ENCODE data around the gene SLC13A4. TPM values are rescaled to one million over a fixed set of nuclear protein-coding genes. Genes with fewer than 3 reads are reported as not detected.

The SLC13A4 gene
- total RNA-seq, 1 donor from 2014 or later = not detected

GRCh38 chr7:135768064-135768463, 40.1 kb upstream of the SLC13A4 start:
- H3K27me3 Mint-ChIP-seq (ENCODE audit: low read depth) = no peaks in the 10 kb centered on the region
- DNase-seq (ENCODE audit: low spot score) = no peak

GRCh38 chr7:135763261-135763660, 35.3 kb upstream of the SLC13A4 start:
- Mint-ChIP-seq H3K27ac (ENCODE audit: unreplicated experiment) (peak overlapping the region; percentile 22), H3K27me3 (ENCODE audit: low read depth) (no peaks in the 10 kb centered on the region), H3K36me3 (ENCODE audit: low read depth) (no peaks in the 10 kb centered on the region), H3K4me1 (ENCODE audit: low read depth) (peaks cover 46% of the 10 kb centered on the region), H3K4me3 (ENCODE audit: unreplicated experiment) (no peak overlapping the region), H3K9me3 (ENCODE audit: low read depth) (no peaks in the 10 kb centered on the region)
- DNase-seq (ENCODE audit: low spot score) = no peak
- TF ChIP-seq, protein P1, sequence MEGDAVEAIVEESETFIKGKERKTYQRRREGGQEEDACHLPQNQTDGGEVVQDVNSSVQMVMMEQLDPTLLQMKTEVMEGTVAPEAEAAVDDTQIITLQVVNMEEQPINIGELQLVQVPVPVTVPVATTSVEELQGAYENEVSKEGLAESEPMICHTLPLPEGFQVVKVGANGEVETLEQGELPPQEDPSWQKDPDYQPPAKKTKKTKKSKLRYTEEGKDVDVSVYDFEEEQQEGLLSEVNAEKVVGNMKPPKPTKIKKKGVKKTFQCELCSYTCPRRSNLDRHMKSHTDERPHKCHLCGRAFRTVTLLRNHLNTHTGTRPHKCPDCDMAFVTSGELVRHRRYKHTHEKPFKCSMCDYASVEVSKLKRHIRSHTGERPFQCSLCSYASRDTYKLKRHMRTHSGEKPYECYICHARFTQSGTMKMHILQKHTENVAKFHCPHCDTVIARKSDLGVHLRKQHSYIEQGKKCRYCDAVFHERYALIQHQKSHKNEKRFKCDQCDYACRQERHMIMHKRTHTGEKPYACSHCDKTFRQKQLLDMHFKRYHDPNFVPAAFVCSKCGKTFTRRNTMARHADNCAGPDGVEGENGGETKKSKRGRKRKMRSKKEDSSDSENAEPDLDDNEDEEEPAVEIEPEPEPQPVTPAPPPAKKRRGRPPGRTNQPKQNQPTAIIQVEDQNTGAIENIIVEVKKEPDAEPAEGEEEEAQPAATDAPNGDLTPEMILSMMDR (IDR thresholded peaks at IDR 0.05) = no peak

More at GRCh38 chr7:135768064-135768463, 40.1 kb upstream of the SLC13A4 start:
- no peaks in the 10 kb centered on the region for H3K9me3 Mint-ChIP-seq (ENCODE audit: low read depth)
- H3K4me3 Mint-ChIP-seq (ENCODE audit: unreplicated experiment) = no peak overlapping the region
- H3K36me3 Mint-ChIP-seq (ENCODE audit: low read depth) = no peaks in the 10 kb centered on the region
- no peak overlapping the region for H3K27ac Mint-ChIP-seq (ENCODE audit: unreplicated experiment)
- peaks cover 27% of the 10 kb centered on the region for H3K4me1 Mint-ChIP-seq (ENCODE audit: low read depth)
- TF ChIP-seq, protein P1 (IDR thresholded peaks at IDR 0.05) = no peak

DNA sequence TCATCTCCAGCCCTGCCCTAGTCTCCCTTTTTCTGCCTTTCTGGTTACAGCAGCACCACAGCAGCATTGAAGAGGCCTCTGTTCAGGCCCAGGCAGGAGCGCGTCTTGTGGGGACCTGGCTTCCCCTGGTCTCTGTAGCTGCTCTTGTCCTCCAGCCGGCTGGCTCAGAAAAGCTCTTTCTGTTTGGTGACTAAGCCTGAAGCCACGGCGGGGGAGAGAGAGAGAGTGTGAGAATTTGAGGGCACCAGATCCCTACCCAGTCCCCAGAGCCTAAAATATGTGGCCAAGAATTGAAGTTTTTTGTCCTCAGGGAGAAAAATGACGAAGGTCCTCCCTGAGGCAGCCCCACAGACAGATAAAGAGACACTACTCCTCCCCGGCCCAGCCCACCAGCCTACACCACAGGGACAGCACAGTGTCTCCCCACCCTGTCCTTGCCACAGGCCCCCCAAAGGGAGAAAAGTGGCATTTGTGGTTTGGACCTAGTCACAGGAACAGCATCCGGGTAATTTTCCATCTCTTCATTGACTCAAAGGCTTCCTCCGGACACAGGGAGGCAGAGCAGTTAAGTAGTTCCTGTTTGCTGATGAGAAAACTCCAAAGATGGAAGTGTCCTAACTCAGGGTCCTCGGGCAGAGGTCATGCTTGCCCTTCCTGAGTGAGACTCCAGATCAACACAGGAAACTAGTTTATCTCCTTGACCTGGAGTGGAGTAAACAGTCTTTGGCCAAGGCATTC, 33.9 kb upstream of the SLC13A4 start:
- H3K9me3 Mint-ChIP-seq (ENCODE audit: low read depth) = no peaks in the 10 kb centered on the region
- no peaks in the 10 kb centered on the region for H3K36me3 Mint-ChIP-seq (ENCODE audit: low read depth)
- no peak overlapping the region for H3K4me3 Mint-ChIP-seq (ENCODE audit: unreplicated experiment)
- TF ChIP-seq, protein P1 (IDR thresholded peaks at IDR 0.05) = no peak
- H3K27ac Mint-ChIP-seq (ENCODE audit: unreplicated experiment) = peak overlapping the region; percentile 97
- peaks cover 55% of the 10 kb centered on the region for H3K4me1 Mint-ChIP-seq (ENCODE audit: low read depth)
- H3K27me3 Mint-ChIP-seq (ENCODE audit: low read depth) = no peaks in the 10 kb centered on the region
- DNase-seq (ENCODE audit: low spot score) = no peak

GRCh38 chr7:135759532-135759931, 31.5 kb upstream of the SLC13A4 start:
- peak overlapping the region; percentile 95 for H3K27ac Mint-ChIP-seq (ENCODE audit: unreplicated experiment)
- no peak for DNase-seq (ENCODE audit: low spot score)
- TF ChIP-seq, protein P1 (IDR thresholded peaks at IDR 0.05) = no peak
- H3K36me3 Mint-ChIP-seq (ENCODE audit: low read depth) = no peaks in the 10 kb centered on the region
- no peak overlapping the region for H3K4me3 Mint-ChIP-seq (ENCODE audit: unreplicated experiment)
- H3K9me3 Mint-ChIP-seq (ENCODE audit: low read depth) = no peaks in the 10 kb centered on the region
- no peaks in the 10 kb centered on the region for H3K27me3 Mint-ChIP-seq (ENCODE audit: low read depth)
- H3K4me1 Mint-ChIP-seq (ENCODE audit: low read depth) = peaks cover 55% of the 10 kb centered on the region

- Mint-ChIP-seq H3K4me3 (ENCODE audit: unreplicated experiment) (peak overlapping the region; percentile 73), H3K36me3 (ENCODE audit: low read depth) (no peaks in the 10 kb centered on the region), H3K27ac (ENCODE audit: unreplicated experiment) (peak overlapping the region; percentile 95), H3K27me3 (ENCODE audit: low read depth) (no peaks in the 10 kb centered on the region), H3K9me3 (ENCODE audit: low read depth) (no peaks in the 10 kb centered on the region), H3K4me1 (ENCODE audit: low read depth) (peaks cover 52% of the 10 kb centered on the region)
- DNase-seq (ENCODE audit: low spot score) = no peak
- TF ChIP-seq, protein P1 (IDR thresholded peaks at IDR 0.05) = peak; percentile 3
Observed at GRCh38 chr7:135758531-135758932, 30.5 kb upstream of the SLC13A4 start.

Data from chondrocyte (in vitro differentiated cells).